Measurements from ENCODE around the gene TSPAN5. TPM values are rescaled to one million over a fixed set of nuclear protein-coding genes. Genes with fewer than 3 reads are reported as not detected.
A peak's percentile ranks its signal among the peaks of the same experiment; 100 is the strongest.

TSPAN5 gene
- total and polyA plus RNA-seq, 9 of the 15 experiments (the other 6 are each of a cell fraction or from before 2014, with no cell fraction given) = 0.58 to 6.6 (median 0.73) TPM

GRCh38 chr4:98682719-98683118, 24.3 kb upstream of the TSPAN5 start (continued):
- TF ChIP-seq MNT (conservative IDR thresholded peaks at IDR 0.05) = peak in 1 of 2 experiments; percentile 32; a peak in 1 of 4 replicates
- no peak for TF ChIP-seq SUPT5H (IDR thresholded peaks at IDR 0.05)
- peak; percentile 37; the same call in 1 of the 2 replicates for TF ChIP-seq MBD2 (IDR thresholded peaks at IDR 0.05; ENCODE audit: borderline replicate concordance, low read depth)
- no peak for TF ChIP-seq ARID3B (CRISPR knock-in tag; IDR thresholded peaks at IDR 0.05; ENCODE audit: borderline replicate concordance)
- TF ChIP-seq HDAC1 (IDR thresholded peaks at IDR 0.05) = 0 out of 4 replicates have a peak, but pooled peaks of 1 of the 2 experiments have one; percentile 57
- peak; percentile 91 for TF ChIP-seq NCOR1 (IDR thresholded peaks at IDR 0.05)
- TF ChIP-seq POLR3G (IDR thresholded peaks at IDR 0.05; ENCODE audit: extremely low read depth, insufficient read length, insufficient replicate concordance) = no peak
- TF ChIP-seq ELF4 (CRISPR knock-in tag; IDR thresholded peaks at IDR 0.05) = no peak
- TF ChIP-seq ZNF274 (IDR thresholded peaks at IDR 0.05; ENCODE audit: borderline replicate concordance, low read depth, low read length) = no peak
- 0 out of 2 replicates have a peak, but pooled peaks have one; percentile 34 for TF ChIP-seq GATAD2A (IDR thresholded peaks at IDR 0.05)
- TF ChIP-seq POLR2AphosphoS5 (IDR thresholded peaks at IDR 0.05; ENCODE audit: control insufficient read depth, insufficient read depth, low read depth, low read length) = peak; percentile 92
- TF ChIP-seq HMBOX1 (IDR thresholded peaks at IDR 0.05) = peak; percentile 31; the same call in 1 of the 2 replicates
- TF ChIP-seq CBFA2T3 (IDR thresholded peaks at IDR 0.05) = peak; percentile 95
- peak; percentile 60 for TF ChIP-seq CCNT2 (IDR thresholded peaks at IDR 0.05; ENCODE audit: borderline replicate concordance, extremely low read depth, insufficient read length, low read depth, low read length)
- peak; percentile 72 for TF ChIP-seq CTBP1 (IDR thresholded peaks at IDR 0.05; ENCODE audit: borderline replicate concordance)
- TF ChIP-seq RNF2 (IDR thresholded peaks at IDR 0.05) = peak; percentile 31; the same call in 1 of the 2 replicates
- TF ChIP-seq SMARCC2 (IDR thresholded peaks at IDR 0.05; ENCODE audit: low read depth) = peak; percentile 50; the same call in 1 of the 2 replicates
- TF ChIP-seq SMARCA4 (IDR thresholded peaks at IDR 0.05) = peak; percentile 91
- TF ChIP-seq SMARCE1 (IDR thresholded peaks at IDR 0.05) = peak; percentile 72
- peak; percentile 93 for TF ChIP-seq DPF2 (IDR thresholded peaks at IDR 0.05)
- TF ChIP-seq ARID2 (IDR thresholded peaks at IDR 0.05) = no peak
- peak; percentile 41; the same call in 1 of the 2 replicates for TF ChIP-seq HDAC2 (IDR thresholded peaks at IDR 0.05)
- no peak for TF ChIP-seq DDX20 (tag; IDR thresholded peaks at IDR 0.05; ENCODE audit: low read depth)
- TF ChIP-seq ZBTB1 (CRISPR knock-in tag; IDR thresholded peaks at IDR 0.05; ENCODE audit: borderline replicate concordance, low read depth) = no peak
- TF ChIP-seq ZNF785 (CRISPR knock-in tag; IDR thresholded peaks at IDR 0.05) = no peak

All from K562 (cell line).